GM19238 (cell line): Measurements from ENCODE around the gene LYRM7.
A peak's percentile ranks its signal among the peaks of the same experiment; 100 is the strongest.
"Not testable (repeated sequence)": the region's sequence is repeated elsewhere in the genome, so short reads cannot be mapped to it uniquely, and the experiment has no call there.

Experiments
- DNase-seq: peaks from one replicate; pipeline ENCODE4 v3.0.0; 2011; ENCODE audit warnings: low spot score; ENCODE audit not compliant: insufficient read length

Gene LYRM7

DNA sequence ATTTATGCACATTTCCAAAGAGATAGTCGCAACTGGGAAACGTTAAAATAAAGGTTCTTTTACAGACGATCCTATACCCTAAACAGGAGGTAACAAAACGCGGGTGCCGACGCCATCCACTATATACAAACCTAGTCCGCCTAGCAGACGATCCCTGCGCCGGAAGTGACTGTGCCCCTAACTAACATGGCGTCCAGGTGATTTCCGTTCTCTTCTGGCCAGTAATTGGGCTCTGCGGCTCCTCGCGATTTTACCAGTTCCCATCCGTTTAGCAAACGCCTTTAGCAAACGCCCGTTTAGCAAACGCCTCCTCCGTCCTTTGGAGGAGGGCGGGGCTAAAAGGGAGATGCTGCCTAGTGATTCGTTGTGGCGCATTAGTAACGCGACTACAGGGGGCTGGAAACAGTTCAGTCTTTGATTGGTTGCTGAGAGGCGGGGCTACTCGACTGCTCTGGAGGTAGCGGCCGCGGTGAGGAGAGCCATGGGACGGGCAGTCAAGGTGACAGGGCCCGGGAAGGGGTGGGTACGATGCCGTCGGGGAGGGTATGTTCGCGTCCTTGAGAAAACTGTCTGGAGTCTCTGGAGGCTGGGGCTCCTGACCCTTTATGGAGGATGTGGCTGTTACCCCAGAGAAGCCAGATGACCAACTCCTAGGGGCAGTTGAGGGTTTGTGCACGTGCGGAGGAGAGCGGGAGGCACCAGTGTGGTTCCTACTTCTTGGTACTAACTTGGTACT, at the start of gene LYRM7:
Gene LYRM7, plus strand, starts transcription at position 405 of the 736 bp plus-strand sequence. Its CDS starts 77 bp downstream, at position 482.
- peak; percentile 74 for DNase-seq

GRCh38 chr5:131127244-131127643, 43.5 kb upstream of the LYRM7 start:
- DNase-seq = not testable (repeated sequence)

DNA sequence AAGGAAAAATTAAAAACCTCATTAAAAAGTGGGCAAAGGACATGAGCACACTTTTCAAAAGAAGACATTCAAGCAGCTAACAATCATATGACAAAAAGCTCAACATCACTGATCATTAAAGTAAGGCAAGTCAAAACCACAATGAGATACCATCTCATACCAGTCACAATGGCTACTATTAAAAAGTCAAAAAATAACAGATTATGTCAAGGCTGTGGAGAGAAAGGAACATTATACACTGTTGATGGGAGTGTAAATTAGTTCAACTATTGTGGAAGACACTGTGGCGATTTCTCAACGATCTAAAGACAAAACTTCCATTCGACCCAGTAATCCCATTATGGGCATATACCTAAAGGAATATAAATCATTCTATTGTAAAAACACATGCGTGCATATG, 41.4 kb upstream of the LYRM7 start:
- no peak for DNase-seq

GRCh38 chr5:131133091-131133490, 37.7 kb upstream of the LYRM7 start:
- not testable (repeated sequence) for DNase-seq

DNA sequence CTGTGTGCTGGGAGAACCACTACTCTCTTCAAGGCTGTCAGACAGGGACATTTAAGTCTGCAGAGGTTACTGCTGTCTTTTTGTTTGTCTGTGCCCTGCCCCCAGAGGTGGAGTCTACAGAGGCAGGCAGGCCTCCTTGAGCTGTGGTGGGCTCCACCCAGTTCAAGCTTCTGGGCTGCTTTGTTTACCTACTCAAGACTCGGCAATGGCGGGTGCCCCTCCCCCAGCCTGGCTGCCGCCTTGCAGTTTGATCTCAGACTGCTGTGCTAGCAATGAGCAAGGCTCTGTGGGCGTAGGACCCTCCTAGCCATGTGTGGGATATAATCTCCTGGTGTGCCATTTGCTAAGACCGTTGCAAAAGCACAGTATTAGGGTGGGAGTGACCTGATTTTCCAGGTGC, 32.3 kb upstream of the LYRM7 start:
- not testable (repeated sequence) for DNase-seq

DNA sequence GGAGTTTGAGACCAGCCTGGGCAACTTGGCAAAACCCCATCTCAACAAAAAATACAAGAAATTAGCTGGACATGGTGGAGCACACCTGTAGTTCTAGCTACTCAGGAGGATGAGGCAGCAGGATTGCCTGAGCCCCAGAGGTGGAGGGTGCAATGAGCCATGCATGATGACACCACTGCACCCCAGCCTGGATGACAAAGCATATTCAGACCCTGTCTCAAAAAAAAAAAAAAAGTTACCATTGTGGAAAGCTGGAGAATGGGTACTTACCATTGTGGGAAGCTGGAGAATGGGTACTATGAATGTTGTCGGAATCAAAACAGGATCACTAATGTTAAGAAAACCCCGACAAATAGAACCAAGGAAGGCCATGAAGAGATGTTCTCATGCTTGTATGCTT, 31.4 kb upstream of the LYRM7 start:
- no peak for DNase-seq

GRCh38 chr5:131142970-131143617, 27.6 kb upstream of the LYRM7 start:
- DNase-seq = no peak

GRCh38 chr5:131147258-131147657, 23.5 kb upstream of the LYRM7 start:
- DNase-seq = no peak

DNA sequence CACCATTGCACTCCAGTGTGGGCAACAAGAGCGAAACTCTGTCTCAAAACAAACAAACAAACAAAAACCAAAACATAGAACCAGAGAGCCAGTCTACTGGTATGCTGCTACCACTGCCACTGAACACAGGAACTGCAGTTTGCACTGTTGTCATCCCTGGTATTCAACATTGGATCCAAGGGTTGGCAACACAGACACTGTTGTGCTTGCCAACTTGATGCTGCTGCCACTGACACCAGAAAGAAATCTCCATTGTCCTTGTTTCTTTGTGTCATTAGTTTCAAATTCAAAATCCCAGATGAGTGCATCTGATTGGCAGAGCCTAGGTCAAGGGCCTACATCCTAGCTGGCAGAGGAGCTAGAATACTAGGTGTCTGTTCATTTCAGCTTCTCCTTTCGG, 21.9 kb upstream of the LYRM7 start:
- no peak for DNase-seq

- DNase-seq = no peak
Observed at GRCh38 chr5:131150408-131150807, 20.3 kb upstream of the LYRM7 start.

DNA sequence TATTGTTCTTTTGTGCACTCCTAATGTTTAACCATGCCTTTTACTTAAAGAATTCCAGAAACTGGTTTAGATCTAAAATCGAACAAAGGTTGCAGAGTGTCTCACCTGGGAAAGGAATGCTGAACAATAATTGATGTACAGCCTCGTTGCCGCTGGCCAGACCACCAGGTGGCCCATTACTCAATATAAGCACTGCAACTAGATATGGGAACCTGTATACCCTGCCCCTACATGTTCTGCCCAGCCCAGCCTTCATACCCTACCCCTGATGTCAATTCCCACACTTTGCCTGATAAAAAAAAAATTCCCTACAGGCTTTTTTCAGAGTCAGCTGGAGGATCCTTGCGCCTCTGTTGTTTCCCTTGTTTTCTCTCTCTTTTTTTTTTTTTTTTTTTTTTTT, 19.5 kb upstream of the LYRM7 start:
- no peak for DNase-seq

DNA sequence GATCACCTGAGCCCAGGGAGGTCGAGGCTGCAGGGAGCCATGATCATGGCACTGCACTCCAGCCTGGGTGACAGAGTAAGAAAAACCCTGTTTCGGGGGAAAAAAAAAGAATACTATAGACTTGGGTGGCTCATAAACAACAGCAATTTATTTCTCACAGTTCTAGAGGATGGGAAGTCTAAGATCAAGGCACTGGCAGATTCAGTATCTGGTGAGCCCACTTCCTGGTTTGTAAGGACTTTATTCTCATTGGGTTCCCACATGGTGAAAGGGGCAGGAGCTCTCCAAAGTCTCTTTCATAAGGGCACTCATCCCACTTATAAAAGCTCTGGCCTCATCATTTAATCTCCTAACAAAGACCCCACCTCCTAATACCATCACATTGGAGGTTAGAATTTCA, 14.4 kb upstream of the LYRM7 start:
- no peak for DNase-seq

- DNase-seq = no peak
Observed at GRCh38 chr5:131156957-131157356, 13.8 kb upstream of the LYRM7 start.

DNA sequence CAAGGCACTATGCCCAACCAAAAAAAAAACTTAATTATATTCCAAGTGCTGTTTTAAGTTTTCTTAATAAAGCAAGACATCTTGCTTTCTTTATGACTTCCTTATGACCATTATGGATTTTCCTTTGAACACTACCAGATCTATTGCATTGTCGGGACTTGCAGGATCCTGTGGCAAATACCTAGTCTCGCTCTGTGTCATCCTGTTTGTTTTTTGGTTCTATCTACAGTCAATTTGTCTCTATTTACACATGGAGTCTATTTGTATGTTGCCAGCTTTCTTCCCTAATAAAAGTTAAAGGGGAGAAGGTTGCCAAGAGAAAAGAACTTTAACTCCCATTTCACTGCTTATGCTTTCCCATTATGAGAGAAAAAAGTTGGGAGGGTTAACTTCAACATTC, 10.6 kb upstream of the LYRM7 start:
- DNase-seq = no peak

DNA sequence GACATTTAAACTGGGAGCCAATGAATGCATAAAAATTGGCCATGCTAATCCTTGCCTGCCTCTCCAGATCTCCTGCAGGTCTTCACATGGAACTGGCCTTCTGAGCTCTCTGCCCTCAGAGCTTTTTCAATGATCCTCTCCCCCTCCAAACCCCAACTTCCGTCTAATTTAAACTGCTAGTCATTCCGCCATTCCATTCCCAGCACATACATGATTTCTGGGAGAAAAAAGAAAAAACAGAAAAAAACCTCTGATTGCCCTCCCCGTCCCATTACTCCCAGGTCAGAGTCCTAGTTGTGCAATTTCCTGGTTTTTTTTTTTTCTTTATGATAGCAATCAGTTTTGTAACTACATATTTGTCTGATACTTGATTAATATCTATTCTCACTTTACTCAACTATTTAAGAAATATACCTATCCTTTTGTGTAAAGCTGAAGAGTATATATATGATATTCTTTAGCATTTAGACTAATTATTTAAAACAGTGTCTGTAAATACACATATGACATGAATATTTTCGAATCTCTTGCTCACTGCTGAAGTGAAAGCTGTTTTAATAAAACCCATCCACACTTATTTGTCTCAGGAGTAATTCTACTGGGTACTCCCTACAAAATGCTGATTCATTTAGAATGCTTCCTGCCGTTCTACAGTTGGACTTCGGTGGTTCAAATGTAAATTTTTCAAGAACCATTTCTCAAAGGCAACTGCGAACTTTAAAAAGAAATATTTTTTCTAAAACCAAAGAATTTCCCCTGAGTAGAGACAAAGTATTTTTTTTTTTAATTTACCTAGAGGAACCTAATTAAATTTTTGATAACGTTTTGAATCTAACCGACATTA, 7.2 kb upstream of the LYRM7 start:
- DNase-seq = no peak

DNA sequence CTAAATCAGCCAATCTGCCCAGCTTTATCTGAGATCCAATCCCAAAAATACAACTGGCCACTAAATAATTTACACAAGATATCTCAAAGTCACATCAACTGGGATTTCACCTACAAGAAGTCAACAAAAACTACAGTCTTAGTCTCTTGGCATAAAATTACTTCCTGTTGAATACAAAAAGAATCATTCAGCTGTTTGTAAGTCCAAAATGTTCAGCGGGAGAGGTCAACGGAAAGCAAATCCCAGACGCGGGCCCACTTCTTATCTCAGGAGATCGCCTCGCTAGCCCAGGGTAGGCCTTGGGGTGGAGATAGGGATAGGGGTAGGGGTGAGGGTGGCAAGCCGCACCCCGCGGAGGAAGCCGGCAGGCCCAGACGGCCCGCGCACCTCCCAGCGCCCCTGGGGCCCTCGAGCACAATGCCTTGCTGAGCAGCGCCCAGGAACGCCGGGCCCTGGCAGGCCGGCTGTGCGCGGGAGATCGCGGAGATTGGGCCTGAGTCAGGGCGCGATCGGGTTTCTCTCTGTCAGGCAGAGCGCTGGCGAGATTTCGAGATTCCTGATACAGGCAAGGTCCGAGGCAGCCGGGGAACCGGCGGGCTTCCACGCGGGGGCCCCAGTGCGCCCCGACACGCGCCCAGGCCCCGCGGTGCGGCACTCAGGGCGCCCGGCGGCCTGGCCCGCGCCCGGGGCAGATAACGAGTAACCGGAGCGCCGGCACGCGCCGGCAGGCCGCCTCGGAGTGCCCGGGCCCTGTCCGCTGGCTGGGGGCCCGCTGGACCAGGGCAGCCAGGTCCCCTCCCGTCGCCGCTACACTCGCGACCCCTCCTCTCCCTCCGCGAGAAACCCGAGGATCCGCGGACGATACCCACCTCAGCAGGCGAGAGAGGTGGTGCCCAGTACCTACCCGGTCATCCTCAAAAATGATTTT, 6.3 kb upstream of the LYRM7 start:
- peak; percentile 50 for DNase-seq

GRCh38 chr5:131165119-131165727, 5.5 kb upstream of the LYRM7 start, which contains the start of gene HINT1:
Gene HINT1, minus strand, starts transcription at chr5:131165256. Its CDS starts 51 bp downstream, at chr5:131165205.
- peak; percentile 93 for DNase-seq

DNA sequence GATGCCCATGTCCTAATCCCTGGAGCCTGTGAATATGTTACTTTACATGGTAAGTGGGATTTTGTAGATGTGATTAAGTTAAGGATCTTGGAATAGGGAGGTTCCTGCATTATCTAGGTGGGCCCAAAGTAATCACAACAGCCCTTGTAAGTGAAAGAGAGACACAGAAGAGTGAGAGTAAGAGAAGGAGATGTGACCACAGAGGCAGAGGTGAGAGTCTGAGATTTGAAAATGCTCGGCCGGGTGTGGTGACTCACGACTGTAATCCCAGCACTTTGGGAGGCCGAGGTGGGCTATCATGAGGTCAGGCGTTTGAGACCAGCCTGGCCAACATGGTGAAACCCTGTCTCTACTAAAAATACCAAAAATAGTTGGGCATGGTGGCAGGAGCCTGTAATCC, 3.1 kb upstream of the LYRM7 start:
- no peak for DNase-seq

DNA sequence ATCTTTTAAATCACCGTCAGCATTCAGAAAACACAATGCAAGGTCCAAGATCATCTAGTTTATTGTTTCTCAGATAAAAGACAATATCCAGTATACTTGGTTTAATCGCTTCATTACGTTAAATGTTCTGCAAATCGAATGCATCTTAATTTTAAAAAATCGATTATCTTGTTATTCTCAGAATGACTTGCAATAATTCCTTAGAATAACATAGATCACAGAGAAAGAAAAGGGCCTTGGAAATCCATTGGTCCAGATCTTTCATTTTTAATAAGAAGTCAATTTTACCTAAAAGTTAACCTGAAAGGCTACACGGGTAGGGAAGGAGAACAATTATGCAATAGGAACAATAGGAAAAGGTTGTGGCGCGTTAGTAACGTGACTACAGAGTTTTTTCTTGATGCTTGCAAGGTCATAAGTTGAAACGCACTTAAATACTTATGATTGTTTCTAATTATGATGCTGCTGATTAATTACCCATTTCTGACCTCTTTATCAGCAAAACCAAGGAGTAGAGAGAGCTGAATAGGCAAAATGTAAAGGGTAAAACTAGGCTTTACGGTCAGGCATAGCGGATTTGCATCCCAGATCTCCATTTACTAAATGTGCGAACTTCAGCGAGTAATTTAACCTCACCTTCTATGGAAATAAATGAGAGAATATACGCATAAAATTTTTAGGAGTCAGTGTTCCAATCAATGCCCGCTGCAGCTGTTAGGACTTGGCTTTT, 769 bp upstream of the LYRM7 start:
- no peak for DNase-seq

DNA sequence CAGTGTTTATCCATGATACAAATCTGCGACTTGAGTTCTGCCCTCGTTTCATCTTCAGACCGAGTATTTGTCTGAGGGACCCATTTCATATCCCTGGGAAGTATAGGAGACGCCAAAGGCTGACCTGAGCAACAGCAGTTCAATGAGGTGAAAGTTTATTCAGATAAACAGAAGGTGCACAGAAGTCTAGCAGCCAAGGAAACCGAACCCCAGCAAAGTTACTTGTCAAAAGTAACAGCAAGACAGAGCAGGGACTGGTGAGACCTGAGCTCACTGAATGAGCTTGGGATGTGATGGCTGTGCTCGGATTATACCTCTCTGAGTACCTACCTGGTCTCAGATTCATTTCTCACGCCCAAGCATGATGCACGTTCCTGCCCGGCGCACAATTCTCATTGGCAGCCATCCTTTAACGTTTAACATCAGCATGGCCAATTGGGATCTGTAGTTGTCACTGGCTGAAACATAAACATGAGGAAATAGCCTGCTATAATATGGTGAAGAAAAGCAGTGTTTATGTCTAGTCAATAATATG, 599 bp downstream of the LYRM7 start:
- no peak for DNase-seq
